HG02678 (cell line): ENCODE data around the gene DGKG.

Experiments
- ATAC-seq: cut with Tn5 transposase; IDR thresholded peaks from one replicate; pipeline ENCODE4 v1.9.1; 2021; ENCODE audit warnings: mild to moderate bottlenecking, moderate library complexity; ENCODE audit not compliant: unreplicated experiment

The DGKG gene

DNA sequence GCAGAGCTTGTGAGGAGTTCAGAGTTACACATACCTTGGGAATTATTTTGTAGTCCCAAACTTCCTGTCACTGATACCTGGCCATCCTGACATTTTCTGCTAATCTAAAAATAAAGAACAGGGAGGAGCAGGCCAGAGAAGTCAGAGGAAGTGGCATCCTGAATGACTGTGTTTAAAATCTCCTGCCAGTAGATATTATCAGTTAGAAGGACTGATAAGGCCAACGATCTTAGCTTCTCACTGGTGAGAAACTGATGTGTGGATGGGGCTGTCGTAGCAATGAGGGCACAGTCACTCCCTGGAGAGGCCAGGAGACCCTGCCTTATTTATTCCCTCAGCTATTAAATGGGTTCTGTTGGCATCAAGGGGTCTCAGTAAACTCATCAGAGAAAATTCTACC, 115.1 kb downstream of the DGKG start:
- ATAC-seq: no peak

DNA sequence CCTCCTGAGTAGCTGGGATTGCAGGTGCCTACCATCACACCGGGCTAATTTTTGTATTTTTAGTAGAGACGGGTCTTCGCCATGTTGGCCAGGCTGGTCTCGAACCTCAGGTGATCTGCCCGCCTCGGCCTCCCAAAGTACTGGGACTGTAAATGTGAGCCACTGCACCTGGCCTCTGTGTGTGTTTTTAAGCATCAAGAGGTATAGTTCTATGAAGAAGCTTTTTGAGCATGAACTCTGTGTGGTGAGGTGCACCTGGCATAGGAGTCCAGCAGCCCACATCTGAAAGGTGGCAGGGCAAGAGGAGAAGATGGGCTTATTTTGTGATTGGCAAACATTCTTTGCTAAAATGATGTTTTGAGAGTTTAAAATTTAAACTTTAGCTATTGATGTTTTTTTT, 118.0 kb downstream of the DGKG start:
- no peak for ATAC-seq

DNA sequence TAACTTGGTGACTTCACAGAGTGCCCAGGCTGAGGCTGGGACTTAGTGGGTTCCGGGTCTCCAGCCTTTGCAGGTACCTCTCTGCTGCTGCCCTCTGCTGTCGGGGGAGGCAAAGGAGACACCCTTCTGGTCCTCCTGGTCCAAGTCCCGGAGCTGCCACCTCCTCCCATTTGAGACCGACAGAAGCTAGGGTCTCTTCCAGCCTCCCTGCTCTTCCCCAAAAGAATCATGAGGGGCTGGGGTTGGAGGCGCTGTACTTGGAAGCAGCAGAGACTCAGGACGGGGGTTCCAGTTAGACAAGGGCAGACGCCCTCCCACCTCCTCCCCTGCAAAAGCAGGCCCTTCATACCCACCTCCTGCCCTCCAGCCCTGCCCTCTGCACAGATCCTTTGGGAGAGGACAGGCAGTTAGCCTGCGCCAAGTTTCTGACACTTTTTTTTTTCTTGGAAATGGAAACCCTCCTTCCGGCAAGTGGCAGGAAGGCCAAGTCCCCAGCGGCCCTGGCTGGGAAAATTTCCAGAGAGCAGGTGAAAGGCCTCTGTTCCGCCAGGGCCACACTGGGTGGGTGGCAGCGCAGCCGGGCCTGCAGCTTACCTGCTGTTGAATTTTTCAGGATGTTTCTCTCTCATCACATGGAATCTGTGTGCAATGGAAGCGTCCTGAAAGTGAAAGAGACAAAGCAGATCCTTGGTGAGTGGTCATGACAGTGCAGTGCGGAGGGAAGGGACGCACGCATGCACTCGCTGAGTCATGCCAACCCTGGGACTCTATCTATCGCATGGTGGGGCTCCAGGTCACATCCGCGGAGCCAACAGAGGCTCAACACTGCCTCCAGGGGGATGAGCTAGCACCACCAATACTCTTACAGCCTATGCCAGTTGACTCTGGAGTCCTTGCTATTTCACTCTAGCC, 119.9 kb downstream of the DGKG start:
- ATAC-seq: peak; percentile 91

DNA sequence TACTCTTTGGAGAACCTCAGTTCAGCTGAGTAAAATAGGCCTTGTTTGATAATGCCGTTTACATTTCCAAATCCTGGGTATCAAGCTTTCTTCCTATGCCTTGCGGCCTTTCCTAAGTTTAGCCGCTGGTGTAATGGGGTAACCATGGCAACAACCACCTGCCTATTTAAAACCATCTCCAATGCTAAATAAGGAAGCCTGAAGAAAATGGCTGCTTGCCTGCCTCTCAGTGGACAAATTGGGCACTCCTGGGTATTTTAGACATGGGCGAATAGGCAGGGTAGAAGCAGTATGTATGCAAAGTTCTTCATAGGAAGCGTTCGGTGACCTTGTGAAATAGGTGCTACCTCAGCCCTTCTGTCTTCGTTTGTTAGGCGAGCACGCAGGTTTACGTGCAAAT, 122.7 kb downstream of the DGKG start:
- no peak for ATAC-seq

DNA sequence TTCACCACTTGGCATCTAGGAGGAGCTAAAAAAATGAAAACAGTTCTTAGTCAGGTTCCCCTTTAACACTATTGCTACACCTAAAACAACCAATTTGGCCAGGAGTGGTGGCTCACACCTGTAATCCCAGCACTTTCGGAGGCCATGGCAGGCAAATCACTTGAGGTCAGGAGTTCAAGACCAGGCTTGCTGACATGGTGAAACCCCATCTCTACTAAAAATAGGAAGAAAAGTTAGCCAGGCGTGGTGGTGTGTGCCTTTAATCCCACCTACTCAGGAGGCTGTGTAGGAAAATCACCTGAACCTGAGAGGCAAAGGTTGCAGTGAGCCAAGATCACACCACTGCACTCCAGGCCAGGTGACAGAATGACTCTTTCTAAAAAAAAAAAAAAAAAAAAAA, 124.1 kb downstream of the DGKG start:
- no peak for ATAC-seq

DNA sequence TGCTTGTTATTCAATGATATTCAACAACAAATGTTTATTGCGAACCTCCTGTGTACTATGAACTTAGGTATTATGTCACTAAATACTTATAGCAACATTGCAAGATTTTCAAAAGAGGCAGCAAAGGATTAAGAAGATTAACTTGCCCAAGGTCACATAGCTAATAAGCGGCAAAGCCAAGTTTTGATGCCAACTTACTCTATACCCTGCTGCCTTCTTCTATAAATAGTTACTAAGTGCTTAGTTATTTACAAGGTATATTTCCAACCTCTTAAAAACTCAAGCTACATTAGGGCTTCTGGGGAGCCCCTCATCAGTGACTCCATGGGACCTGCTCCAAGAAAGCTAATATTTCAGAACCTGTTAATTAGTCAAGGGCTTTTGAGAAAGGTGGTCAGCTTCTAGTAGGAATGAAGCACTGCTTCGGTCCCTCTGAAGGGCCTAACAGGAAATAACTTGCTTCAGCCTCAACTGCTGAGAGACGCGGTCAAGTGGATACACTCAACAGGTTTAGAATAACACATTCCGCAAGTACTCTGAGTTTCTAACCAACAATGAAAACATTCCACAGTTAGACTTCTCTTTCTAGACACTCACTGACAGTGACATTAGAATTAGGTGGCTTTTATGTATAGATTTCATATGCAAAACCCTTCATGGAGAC, 125.5 kb downstream of the DGKG start:
- ATAC-seq: no peak

DNA sequence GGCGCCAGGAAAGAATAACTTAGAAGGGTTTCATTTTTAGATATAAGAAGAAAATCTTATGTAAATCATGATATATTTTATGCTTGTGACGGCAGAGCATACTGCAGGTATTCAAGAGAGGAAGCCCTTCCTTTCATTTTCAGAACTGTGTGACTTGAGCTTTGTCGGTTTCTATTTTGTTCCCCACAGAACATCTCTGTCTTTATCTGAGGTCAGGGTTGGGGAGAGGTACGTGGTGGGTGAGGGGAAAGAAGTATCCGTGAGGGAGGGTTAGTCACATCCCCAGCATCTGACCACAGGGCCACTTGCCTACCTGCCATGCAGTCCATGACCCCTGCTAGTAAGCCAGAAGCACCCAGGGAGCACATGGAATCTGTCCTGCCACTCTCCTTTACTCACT, 126.5 kb downstream of the DGKG start:
- peak; percentile 90 for ATAC-seq

DNA sequence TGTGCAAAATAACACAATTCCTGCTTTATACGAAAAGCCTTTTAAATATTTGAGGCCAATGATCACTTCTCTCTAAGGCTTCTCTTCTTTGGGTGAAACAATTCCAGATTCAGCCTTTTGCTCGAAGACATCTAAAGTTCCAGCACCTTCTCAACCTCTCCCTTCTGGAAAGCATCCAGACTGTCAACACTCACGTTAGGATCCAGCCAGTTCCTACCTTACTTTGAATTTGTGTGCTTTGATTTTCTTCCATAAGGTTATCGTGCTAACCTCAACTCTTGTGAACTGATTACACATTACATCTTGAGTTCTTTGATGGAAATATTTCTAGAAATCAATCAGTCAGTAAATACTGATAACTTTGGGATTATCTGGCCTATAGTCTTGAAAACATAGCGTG, 127.9 kb downstream of the DGKG start:
- ATAC-seq: no peak

DNA sequence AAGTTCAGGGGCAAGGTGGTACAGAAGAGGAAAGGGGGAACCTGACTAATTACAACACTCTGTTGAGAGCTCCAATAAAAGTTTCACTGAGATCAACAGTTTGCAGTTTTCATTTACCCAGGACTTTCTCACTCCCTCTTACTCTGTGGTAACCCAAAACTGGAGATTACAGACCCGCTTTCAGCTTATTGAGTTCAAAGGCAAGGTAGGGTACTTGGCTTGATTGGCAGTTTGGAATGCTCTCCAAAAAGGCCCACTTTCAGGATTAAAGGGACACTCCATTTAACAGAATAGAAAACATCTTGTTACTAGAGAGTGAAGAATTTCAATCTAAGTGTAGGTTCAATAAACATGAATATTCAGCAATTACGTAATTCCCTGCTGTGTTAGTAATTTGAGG, 135.6 kb downstream of the DGKG start:
- ATAC-seq: no peak

DNA sequence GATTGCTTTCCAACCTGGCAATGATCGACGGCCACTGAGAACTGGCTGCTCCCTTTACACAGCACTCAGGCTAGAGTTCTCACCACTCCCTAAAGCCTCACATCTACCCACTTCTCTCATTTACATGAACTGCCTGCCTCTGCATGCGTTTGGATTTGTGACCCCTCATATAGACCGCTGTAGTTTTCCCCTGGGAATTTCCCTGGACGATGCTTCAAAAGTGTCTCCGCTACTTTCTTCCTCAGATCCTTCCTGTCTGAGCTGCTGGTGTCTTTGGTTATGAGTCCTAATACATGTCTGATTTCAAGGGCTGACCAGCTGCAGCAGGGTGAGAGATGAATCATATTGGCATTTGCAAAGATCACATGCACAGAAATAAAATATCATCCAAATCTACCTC, 136.4 kb downstream of the DGKG start:
- no peak for ATAC-seq

DNA sequence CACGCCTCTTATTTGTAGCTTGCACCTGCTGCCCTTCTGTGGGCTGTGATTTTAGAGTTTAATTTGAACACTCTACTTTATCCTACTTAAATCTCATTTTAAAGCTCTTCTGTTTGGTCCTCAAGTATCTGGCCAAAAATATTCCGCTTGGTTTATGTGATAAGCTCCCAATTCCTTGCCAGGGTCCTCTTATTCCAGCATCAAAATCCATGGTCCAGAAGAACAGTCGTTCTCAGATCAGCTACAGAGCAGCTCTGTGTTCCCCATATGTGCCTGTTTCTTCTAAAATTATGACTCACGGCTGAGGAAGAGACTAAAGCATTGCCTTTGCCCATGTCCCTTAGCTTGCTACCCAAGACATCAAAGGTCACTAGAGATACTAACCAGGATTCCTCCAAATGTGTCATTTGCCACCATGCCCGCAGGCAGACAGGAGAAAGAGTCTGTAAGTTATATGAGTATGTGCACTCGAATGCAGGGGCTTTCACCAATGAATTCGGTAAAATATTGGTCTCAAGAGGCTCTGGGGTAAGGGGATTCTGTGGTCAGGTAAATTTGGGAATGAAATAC, 137.9 kb downstream of the DGKG start:
- ATAC-seq: no peak

DNA sequence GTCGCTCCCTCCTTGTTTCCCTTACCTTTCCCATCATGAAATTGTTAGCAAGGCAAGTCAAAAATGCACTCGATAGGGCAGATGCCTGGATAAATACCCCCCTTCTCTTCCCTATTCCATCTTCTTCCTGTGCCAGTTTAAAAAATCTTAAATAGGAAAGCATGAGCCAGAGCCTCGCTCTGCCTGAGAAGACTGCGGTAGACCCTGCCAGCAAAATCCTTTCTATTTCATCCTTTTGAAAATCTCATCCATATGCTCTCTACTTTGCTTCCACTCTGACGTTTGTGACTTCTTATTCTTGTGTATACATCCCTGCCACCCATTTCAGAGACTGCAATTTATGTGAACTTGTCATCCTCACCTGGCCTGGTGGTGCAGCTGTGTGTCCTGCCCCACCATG, 138.6 kb downstream of the DGKG start:
- no peak for ATAC-seq

DNA sequence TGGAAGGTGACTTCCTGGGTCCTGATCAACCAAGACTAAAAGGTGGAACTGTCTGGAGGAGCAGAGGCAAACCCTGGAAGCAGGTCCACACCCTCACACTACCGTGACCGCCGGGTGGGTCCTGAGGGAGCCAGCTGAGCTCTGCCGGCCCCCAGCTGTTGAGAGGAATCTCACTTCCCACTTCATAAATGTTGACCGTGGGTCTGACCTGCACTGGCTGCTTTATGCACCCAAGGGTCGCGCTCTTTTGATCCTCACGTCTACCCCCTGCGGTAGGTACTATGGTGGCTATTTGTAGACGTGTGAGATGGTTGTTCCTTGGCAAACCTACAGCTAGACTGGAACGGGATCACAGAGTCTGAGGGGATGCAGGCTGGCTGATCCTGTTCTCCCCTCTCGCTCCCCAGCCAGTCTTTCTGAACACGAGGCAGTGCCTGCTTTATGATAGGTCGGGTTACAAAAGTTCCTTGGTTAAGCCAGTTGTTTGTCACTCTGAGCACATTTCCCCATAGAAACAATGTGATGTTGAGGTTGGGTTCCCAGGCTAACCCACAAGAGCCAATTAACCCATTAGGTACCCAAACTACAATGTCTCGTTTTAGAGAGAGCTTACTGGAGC, 140.2 kb downstream of the DGKG start:
- ATAC-seq: no peak

DNA sequence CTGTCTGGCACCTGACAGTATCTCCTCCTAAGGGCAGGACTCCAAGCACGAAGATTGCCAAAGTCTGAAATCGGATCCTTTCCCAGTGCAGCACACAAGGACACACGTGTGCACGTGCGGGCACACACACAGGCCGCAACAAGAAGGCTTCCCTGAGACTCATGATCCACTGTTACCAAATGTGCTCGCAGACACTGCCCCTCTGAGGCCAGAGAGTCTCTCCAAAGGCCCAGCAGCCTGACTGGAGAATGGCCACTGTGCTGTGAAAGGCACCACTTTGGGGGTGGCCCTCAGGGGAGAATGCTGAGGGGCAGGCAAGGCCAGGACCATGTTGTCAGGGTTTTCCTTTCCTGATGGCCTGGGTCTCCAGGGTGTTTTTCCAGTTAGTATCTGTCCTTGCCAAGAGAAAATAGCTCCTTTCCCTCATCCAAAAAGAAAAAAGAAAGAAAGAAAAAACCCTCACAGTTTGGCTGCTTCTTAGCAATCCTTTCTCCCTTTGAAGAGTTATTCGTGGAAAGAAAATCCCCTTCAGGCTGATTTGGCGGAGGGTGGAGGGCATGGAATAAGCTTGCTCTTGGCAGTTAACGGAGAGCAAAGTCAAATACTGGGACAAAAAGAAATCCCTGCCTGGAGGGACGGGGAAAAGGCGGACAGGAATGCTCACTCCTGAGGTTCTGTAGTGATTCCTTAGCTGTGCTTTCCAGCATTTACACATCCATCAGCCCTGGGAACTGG, 141.0 kb downstream of the DGKG start:
- ATAC-seq: no peak

DNA sequence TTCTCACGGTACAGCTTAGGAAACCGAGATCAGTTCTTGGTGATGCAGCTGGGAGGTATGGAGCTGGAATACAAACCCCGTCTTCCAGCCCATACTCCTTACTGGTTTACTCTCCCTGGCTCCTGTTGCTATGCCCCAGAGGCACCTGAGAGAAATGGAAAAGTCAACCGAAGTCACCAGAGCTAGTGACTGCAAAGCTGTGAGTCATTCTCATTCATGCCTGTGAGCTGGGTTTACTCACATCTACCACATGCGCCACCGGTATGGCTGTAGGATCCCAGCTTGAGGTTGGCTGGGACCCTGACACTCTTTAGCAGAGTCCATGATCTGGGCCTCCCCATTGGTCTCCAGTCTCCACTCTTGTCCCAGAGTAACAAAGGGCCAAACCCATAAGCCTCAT, 141.7 kb downstream of the DGKG start:
- no peak for ATAC-seq

DNA sequence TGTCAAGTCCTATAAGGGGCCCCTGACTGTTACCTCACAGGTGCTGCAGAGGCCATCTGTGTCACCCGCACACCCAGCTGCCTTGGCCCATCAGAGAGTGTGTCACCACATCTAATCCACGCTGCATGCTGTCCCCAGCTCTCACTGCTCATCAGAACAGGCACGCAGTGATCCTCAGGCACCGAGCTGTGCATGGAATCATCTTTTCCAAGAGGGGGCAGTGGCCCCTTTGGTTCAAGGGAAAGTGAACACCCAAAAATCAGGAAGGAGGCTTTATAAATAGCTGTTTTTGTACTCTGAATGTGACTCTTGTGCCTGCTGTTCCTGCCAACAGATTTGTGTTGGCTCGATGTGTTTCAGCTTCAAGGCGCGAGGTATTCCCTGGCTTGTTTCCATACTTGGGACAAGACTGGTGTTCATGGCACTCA, 142.8 kb downstream of the DGKG start:
- ATAC-seq: no peak

DNA sequence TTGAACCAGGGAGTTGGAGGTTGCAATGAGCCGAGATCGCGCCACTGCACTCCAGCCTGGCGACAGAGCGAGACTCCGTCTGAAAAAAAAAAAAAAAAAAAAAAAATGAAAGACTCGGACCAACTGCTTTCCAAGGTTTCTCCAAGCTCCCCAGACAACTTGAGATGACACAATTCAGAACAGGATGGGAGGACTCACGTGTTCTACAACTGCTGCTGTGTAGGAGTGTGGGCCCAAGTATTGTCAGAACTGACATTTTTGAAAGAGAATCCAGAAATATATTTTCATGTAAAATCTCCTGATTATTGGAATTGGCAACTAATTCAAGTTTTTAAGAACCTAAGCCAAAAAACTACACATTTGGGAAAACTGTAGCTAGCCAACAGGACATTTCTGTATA, 143.6 kb downstream of the DGKG start:
- no peak for ATAC-seq

DNA sequence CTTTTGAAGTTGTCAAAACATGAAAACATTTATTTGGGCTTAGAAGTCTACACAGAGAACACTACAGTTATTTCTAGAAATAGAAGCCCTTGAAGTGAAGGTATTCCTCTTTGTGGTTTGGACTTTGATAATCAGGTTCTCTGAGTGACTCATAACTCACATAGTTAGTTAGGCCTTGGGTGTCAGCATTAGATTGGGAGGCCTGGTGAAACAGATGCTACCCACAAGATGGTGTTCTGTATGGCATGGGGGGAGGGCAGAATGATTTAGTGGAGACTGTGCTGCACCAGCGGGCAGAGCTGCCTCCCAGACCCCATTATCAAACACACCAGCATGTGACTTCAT, 144.2 kb downstream of the DGKG start:
- ATAC-seq: peak; percentile 93

DNA sequence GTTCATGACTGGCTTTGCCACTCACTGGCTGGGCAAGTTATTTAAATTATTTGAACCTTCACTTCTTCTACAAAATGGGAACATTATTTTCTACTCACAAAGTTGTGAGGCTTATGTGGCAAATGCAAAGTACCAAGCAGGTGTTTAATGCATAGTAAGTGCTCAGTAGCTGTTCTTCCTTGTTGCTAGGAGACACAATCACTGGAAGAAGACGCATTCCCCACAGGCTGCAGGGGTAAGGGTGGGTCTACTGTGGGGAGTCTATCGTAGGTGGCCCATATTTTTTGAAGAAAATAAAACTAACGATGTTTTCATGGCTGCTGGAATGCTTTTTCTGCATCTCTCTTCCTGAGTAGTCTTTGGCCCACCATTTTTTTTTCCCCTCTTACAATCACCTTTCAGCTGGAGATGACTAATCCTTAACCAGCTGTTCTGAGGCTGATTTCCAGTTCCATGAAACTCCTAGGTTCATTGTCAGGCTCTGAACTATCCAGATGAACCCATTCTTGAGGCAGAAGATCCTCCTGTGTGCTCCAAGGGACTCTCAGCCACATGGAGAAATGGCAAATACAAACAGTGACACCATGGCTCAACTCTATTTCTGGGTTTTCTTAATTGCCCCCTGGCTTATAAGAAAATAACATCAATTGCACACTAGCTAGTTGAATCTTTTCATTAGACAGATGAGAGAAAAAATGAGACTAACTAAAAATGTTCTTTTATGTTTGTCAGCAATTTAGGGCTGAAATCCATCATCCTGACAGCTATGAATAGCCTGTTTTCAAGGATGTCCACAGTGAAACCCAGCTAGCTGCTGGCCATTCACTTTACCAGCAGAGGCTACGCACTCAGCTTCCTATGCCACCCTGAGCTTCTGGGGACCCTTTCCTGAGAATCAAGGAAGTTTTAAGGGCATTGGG, 144.9 kb downstream of the DGKG start:
- no peak for ATAC-seq

DNA sequence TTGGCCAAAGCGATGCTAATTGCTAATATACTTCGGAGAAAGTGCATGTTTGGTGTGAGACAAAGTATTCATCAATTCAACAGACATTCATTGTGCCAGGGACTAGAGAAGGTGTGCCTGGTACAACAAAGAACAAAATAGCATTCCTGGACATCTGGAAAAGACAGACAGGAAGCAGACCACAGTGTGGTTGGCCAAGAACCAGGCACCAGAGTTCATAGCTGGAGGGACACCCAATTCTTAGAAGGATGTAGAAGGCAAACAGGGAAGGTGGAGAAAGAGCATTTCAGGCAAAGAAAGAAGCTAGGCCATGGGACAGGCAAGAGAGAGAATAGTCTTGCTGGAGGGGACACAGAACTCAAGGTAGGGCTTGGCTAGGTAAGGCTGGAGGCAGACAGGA, 147.4 kb downstream of the DGKG start:
- ATAC-seq: no peak
